22Rv1 (cell line): ENCODE results near the gene FASTK.
A peak's percentile ranks its signal among the peaks of the same experiment; 100 is the strongest.
"Not testable (repeated sequence)": the region's sequence is repeated elsewhere in the genome, so short reads cannot be mapped to it uniquely, and the experiment has no call there.

Experiments used
- H3K27ac ChIP-seq: fragments of 450-650 bp; 2 replicates; pipeline ENCODE4 v1.5.1; 2017
- ZFX ChIP-seq: fragments of 450-650 bp; IDR thresholded peaks from 2 replicates; pipeline ENCODE4 v1.6.1; 2017; ENCODE audit warnings: antibody characterized with exemption, borderline replicate concordance
- TF ChIP-seq, protein P1 (sequence below): fragments of 450-650 bp; IDR thresholded peaks from 2 replicates; pipeline ENCODE4 v1.5.1; 2017; ENCODE audit warnings: mild to moderate bottlenecking

The FASTK gene

DNA sequence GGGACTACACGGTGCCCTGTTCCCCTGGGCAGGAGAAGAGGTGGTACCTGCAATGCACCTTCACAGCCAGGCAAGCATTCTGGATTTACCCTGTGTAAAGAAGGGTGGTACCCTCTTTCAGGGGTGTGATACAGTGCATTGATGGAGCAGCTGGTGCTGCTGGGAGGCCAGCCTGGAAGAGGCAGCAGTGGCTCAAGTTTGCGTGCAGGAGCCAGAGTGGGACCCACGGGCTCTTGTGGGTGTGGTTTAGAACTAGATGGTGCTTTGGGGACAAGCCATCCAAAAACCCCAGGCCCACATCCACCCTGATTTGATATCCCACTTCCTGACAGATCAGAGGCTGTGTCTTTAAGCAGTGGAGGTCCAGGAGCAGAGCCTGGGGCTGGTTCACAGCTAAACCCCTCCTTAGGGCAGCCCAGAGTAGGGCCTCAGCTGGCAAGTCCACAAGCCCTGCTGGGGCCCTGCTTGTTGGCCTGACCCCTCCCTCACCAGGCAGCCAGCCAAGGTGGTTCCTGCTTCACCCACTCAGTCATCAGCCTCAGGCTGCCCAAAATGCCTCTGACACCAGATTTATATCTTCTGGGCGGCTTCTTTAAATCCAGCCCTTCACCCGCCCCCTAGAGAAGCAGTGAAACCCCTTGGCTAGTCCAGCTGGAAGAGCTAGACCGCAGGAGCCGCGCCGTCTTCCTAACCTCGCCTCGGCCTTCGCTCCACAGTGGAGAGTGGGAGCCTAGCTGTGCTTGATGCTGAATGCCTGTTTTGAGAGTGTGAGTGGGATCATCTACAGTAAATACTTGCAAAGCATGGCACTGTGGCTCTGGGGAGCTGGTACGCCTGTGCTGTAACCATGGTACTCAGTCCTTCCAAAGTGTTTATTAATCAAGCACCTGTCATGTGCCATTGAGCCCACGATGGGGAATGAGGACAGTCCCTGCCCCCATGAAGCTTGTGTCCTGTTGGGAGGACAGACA lies 33.7 kb downstream of the FASTK start:
- peak overlapping the region; percentile 33; the same call in 1 of the 2 replicates for H3K27ac ChIP-seq
- TF ChIP-seq, protein P1, sequence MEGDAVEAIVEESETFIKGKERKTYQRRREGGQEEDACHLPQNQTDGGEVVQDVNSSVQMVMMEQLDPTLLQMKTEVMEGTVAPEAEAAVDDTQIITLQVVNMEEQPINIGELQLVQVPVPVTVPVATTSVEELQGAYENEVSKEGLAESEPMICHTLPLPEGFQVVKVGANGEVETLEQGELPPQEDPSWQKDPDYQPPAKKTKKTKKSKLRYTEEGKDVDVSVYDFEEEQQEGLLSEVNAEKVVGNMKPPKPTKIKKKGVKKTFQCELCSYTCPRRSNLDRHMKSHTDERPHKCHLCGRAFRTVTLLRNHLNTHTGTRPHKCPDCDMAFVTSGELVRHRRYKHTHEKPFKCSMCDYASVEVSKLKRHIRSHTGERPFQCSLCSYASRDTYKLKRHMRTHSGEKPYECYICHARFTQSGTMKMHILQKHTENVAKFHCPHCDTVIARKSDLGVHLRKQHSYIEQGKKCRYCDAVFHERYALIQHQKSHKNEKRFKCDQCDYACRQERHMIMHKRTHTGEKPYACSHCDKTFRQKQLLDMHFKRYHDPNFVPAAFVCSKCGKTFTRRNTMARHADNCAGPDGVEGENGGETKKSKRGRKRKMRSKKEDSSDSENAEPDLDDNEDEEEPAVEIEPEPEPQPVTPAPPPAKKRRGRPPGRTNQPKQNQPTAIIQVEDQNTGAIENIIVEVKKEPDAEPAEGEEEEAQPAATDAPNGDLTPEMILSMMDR = no peak
- no peak for TF ChIP-seq ZFX

GRCh38 chr7:151045967-151046366 lies 34.6 kb downstream of the FASTK start:
- TF ChIP-seq, protein P1 = no peak
- TF ChIP-seq ZFX = no peak
- no peak overlapping the region for H3K27ac ChIP-seq

DNA sequence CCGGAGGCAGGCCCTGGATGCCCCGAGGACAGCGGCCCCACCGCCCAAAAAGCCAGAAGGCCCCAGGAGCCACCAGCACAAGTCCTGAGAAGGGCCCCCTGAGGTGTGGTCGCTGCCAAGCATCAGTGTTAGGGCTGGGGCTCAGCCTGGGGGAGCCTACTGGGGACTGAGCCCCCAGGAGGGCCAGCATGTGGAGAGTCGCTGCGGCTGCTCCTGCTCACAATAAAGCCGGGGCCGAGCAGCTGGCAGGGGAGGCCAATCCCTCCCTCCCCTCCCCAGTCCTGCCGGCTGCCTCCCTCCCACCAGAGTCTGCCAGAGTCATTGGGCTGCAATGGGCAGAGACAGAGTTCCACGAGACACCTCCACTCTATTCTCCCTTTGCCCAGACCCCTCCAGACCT lies 35.3 kb downstream of the FASTK start:
- no peak for TF ChIP-seq ZFX
- TF ChIP-seq, protein P1 = no peak
- no peak overlapping the region for H3K27ac ChIP-seq

GRCh38 chr7:151043959-151044358 lies 36.6 kb downstream of the FASTK start:
- H3K27ac ChIP-seq = no peak overlapping the region

GRCh38 chr7:151043449-151043848 lies 37.2 kb downstream of the FASTK start:
- H3K27ac ChIP-seq = not testable (repeated sequence)

More at GRCh38 chr7:151043959-151044358, 36.6 kb downstream of the FASTK start:
- TF ChIP-seq, protein P1 = no peak
- TF ChIP-seq ZFX = no peak

DNA sequence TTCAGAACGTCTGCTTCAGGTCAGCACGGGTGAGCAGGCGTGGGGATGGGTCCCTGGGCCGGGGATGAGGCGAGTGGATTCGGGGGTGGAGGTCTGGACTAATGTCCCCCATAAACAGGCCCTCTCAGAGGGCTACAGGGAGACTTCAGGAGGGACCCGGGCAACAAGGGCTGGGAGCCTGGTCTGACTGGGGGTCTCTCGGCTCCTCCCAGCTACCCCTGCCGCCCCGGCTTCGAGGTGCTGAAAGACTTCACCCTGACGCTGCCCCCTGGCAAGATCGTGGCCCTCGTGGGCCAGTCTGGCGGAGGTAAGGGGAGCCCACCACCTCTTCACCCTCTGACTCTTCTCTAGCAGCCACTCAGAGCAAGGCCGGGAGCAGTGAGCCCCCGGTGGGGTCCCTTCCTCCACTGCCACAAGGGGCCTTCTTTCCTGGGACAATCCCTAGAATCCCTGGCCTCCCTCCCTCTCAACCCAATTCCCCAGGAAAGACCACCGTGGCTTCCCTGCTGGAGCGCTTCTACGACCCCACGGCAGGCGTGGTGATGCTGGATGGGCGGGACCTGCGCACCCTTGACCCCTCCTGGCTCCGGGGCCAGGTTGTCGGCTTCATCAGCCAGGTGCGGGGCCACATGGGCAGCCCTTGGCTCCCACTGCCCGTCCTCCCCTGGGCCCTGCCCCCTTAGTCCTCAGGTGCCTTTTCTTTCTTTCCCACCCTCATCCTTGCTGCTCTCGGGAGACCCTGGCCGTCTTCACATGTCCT lies 39.8 kb downstream of the FASTK start:
- TF ChIP-seq, protein P1 = no peak
- no peak for TF ChIP-seq ZFX
- H3K27ac ChIP-seq = no peak overlapping the region

DNA sequence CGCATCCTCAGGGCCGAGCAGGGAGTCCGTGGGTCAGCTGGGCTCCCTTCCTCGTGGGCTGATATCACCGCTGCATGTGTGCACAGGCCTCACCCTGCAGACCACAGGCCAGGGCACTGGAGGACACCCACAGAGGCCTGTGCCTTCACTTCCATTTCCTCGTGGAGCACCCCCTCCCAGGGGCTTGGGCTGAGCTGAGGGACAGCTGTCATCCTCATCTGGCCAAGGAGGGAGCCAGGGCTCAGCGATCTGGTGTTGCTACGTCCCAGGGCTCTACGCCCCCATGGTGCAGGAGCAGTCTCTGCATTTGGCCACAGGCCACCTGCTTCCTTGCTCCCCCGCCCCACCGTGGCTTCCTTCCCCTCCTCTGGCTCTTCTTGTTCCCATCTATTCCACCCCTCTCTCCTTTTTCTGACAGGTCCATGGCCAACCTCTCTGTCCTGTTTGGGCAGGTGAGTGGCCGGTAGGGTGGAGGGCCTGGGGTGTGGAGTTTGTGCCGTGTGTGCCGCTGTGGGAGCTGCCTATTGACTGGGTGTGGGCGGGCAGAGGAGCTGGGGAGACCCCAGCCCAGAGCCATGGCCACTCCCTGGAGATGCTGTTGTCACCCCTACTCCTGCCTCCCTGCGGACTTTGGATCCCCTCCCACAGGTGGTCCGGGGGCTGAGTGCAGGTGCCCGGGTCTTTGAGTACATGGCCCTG lies 40.6 kb downstream of the FASTK start:
- peak overlapping the region; percentile 15; the same call in 1 of the 2 replicates for H3K27ac ChIP-seq
- TF ChIP-seq ZFX = no peak
- TF ChIP-seq, protein P1 = no peak
